Mesothelial cell of epicardium (in vitro differentiated cells): ENCODE results near the gene BTN1A1. TPM values are rescaled to one million over a fixed set of nuclear protein-coding genes. Genes with fewer than 3 reads are reported as not detected.

ENCODE experiments used
- DNase-seq, 2 experiments: peaks; one replicate each; pipeline ENCODE4 v3.0.0; 2021; ENCODE audit warnings: low spot score in 2 of 2; ENCODE audit not compliant: unreplicated experiment in 2 of 2
- H3K27ac Mint-ChIP-seq: 2 replicates; pipeline ENCODE4 v1.8.0; 2021; ENCODE audit warnings: mixed read lengths
- H3K27me3 Mint-ChIP-seq: 2 replicates; pipeline ENCODE4 v1.8.0; 2021; ENCODE audit warnings: low read depth, mixed read lengths
- H3K36me3 Mint-ChIP-seq: 2 replicates; pipeline ENCODE4 v1.8.0; 2021; ENCODE audit warnings: mixed read lengths
- H3K4me1 Mint-ChIP-seq: 2 replicates; pipeline ENCODE4 v1.8.0; 2021; ENCODE audit warnings: mixed read lengths
- H3K4me3 Mint-ChIP-seq: 2 replicates; pipeline ENCODE4 v1.8.0; 2021; ENCODE audit warnings: mild to moderate bottlenecking, moderate library complexity, mixed read lengths
- H3K9me3 Mint-ChIP-seq: 2 replicates; pipeline ENCODE4 v1.8.0; 2021; ENCODE audit warnings: mixed read lengths
- CTCF ChIP-seq: fragments of 200-600 bp; sonication (generic); IDR thresholded peaks from one replicate; pipeline ENCODE4 v1.5.0; 2021; ENCODE audit warnings: antibody characterized with exemption; ENCODE audit not compliant: unreplicated experiment
- total RNA-seq: library from RNA; stranded (reverse); gene quantifications from 3 replicates; pipeline ENCODE4 v1.2.1, GENCODE V29; 2021

Gene BTN1A1
- total RNA-seq, 1 donor from 2014 or later: 0.09 TPM

DNA sequence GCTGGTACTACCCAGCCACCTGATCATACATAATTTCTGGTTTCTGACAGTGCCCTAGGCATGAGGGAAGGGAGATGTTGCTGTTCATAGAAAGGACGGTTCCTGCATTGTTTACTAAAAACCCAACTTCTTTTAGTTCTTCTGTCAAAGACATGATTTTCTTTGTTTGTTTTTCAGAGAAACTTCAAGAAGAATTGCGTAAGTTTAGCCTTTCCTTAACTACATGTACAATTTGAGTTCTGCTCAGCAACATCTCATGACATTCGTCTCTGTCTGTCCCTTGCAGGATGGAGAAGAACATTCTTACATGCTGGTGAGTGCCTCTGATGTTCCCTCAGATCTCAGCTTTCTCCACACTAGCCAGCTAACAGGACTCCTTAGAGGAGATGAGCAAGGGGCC, 34.3 kb upstream of the BTN1A1 start:
- H3K4me1 Mint-ChIP-seq: peaks cover 7% of the 10 kb centered on the region
- peaks cover 83% of the 10 kb centered on the region for H3K36me3 Mint-ChIP-seq
- peaks cover 3% of the 10 kb centered on the region for H3K9me3 Mint-ChIP-seq
- no peak overlapping the region for H3K27ac Mint-ChIP-seq
- no peak for DNase-seq
- H3K27me3 Mint-ChIP-seq: no peaks in the 10 kb centered on the region
- TF ChIP-seq CTCF: no peak
- H3K4me3 Mint-ChIP-seq: no peak overlapping the region

DNA sequence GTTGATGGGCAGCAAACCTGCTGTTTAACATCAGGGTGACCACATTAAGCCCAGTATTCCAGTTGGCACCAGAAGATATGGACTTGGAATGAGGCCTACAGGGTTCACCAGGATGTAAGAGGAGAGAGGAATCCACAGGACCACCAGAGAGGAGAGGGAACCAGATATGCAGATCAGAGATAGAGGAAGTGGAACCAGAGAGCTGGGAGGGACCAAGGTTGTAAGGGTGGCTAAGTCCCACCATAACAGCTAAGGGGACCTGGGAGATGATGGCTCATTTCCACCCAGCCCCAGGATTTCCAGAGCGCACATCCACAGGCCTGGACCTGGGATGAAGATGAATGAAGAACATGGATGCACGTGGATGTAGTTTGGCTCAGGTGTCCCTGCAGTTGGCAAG, 31.3 kb upstream of the BTN1A1 start:
- H3K27me3 Mint-ChIP-seq: no peaks in the 10 kb centered on the region
- no peak for TF ChIP-seq CTCF
- no peak overlapping the region for H3K4me3 Mint-ChIP-seq
- H3K9me3 Mint-ChIP-seq: peaks cover 14% of the 10 kb centered on the region
- peaks cover 2% of the 10 kb centered on the region for H3K4me1 Mint-ChIP-seq
- no peak for DNase-seq
- peaks cover 79% of the 10 kb centered on the region for H3K36me3 Mint-ChIP-seq
- no peak overlapping the region for H3K27ac Mint-ChIP-seq

GRCh38 chr6:26470643-26471042, 29.5 kb upstream of the BTN1A1 start:
- H3K36me3 Mint-ChIP-seq: peaks cover 62% of the 10 kb centered on the region
- H3K9me3 Mint-ChIP-seq: peaks cover 14% of the 10 kb centered on the region
- no peak for DNase-seq
- no peak for TF ChIP-seq CTCF
- H3K27me3 Mint-ChIP-seq: no peaks in the 10 kb centered on the region
- peaks cover 13% of the 10 kb centered on the region for H3K4me1 Mint-ChIP-seq
- H3K27ac Mint-ChIP-seq: no peak overlapping the region
- no peak overlapping the region for H3K4me3 Mint-ChIP-seq

GRCh38 chr6:26471970-26472369, 28.1 kb upstream of the BTN1A1 start:
- Mint-ChIP-seq H3K36me3 (peaks cover 50% of the 10 kb centered on the region), H3K27me3 (no peaks in the 10 kb centered on the region), H3K27ac (no peak overlapping the region), H3K9me3 (peaks cover 14% of the 10 kb centered on the region), H3K4me3 (no peak overlapping the region), H3K4me1 (peaks cover 21% of the 10 kb centered on the region)
- no peak for DNase-seq
- TF ChIP-seq CTCF: no peak

DNA sequence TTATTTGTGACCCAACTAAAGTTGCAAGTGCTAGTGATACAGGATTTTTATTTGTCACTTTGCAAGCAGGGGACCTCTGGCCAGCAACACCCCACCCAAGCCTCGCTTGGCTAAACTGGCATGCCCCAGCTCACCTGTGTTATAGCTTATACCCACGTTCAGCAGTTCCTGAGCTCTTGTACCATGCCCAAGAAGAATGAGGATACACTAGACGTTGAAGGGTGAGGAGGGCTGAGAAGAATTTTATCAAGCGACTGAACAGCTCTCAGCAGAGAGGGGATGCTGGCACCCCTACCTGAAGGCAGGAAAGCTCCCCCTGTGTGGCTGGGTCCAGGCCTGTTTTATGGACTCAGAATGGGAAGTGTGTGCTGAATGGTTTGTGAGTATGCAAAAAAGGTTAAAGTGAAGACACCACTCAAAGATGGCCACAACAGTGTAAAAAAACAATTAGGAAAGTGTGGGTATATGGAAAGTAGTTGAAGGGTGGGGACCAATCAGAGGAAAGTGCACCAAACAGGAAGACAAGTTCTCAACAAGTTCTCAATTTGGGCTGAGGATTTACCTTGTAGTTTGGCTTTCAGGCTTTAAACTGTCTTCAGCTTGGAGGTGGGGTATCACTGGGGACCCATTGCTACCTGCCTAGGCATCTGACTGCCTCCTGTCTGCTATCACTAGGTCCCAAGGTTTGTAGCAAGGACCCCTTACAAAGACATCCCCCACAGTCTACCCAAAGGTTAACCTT, 27.4 kb upstream of the BTN1A1 start:
- no peak for DNase-seq
- H3K27me3 Mint-ChIP-seq: no peaks in the 10 kb centered on the region
- peaks cover 14% of the 10 kb centered on the region for H3K9me3 Mint-ChIP-seq
- H3K27ac Mint-ChIP-seq: no peak overlapping the region
- no peak overlapping the region for H3K4me3 Mint-ChIP-seq
- TF ChIP-seq CTCF: no peak
- peaks cover 29% of the 10 kb centered on the region for H3K4me1 Mint-ChIP-seq
- peaks cover 44% of the 10 kb centered on the region for H3K36me3 Mint-ChIP-seq
